Measurements from ENCODE around the gene CSRNP3. TPM values are rescaled to one million over a fixed set of nuclear protein-coding genes. Genes with fewer than 3 reads are reported as not detected.

The CSRNP3 gene
- polyA plus RNA-seq, 2 of the 4 experiments (the other 2 are of a cell fraction), result 0.05 to 0.25 TPM

DNA sequence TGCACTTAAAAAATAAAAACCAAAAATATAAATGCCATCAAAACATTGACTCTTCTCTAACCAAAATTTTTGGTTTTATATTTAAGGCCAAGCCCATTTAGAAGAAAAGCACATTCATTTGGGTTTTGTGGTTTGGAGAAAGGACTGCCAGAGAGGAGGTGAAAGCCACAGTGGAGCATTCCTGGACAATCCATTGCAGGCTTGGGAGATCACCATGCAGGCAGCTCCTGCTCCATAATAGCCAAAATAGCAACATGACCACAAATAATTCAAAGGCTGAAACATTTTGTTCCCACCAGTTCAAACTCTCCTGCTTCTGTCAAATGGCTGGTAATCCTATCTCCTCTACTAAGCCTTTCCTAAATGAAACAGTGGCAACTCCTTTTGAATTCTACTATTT, 251.0 kb downstream of the CSRNP3 start:
- H3K4me3 ChIP-seq, result no peak overlapping the region
- no peak overlapping the region for H3K27ac ChIP-seq
- CTCF ChIA-PET, result no interaction called here
- no peak for DNase-seq (ENCODE audit: low read depth in 1 of 2, low spot score in 1 of 2)
- FAIRE-seq, result no peak
- no peaks in the 10 kb centered on the region for H3K4me1 ChIP-seq
- no peak for ATAC-seq
- no peaks in the 10 kb centered on the region for H3K9me3 ChIP-seq
- TF ChIP-seq RCOR1 (IDR thresholded peaks at IDR 0.05; ENCODE audit: low read depth, low read length) (no peak), POLR2A (IDR thresholded peaks at IDR 0.05; ENCODE audit: low read length) (no peak), FOXS1 (CRISPR knock-in tag; IDR thresholded peaks at IDR 0.05) (no peak), TFCP2L1 (CRISPR knock-in tag; IDR thresholded peaks at IDR 0.05) (no peak), ELK1 (IDR thresholded peaks at IDR 0.05; ENCODE audit: low read depth, low read length) (no peak), TP53 (CRISPR knock-in tag; IDR thresholded peaks at IDR 0.05) (no peak), NPAS2 (CRISPR knock-in tag; IDR thresholded peaks at IDR 0.05; ENCODE audit: borderline replicate concordance) (no peak), JUN (IDR thresholded peaks at IDR 0.05) (no peak), MYC (IDR thresholded peaks at IDR 0.05; ENCODE audit: borderline replicate concordance, low read length) (no peak), EHF (CRISPR knock-in tag; IDR thresholded peaks at IDR 0.05) (no peak), CBX8 (IDR thresholded peaks at IDR 0.05) (no peak)
- POLR2A ChIA-PET, result no interaction called here
- no peak overlapping the region for H3K4me2 ChIP-seq

- CTCF ChIA-PET, result no interaction called here
- H3K4me1 ChIP-seq, result no peaks in the 10 kb centered on the region
- no peak overlapping the region for H3K4me2 ChIP-seq
- POLR2A ChIA-PET, result no interaction called here
- no peaks in the 10 kb centered on the region for H3K9me3 ChIP-seq
- no peak for FAIRE-seq
- no peak for TF ChIP-seq MAZ (IDR thresholded peaks at IDR 0.05; ENCODE audit: borderline replicate concordance, low read depth, low read length)
- TF ChIP-seq TFCP2L1 (CRISPR knock-in tag; IDR thresholded peaks at IDR 0.05), result no peak
- no peak for TF ChIP-seq RCOR1 (IDR thresholded peaks at IDR 0.05; ENCODE audit: low read depth, low read length)
- TF ChIP-seq HMGXB4 (CRISPR knock-in tag; IDR thresholded peaks at IDR 0.05; ENCODE audit: borderline replicate concordance), result no peak
- no peak for TF ChIP-seq SMC3 (IDR thresholded peaks at IDR 0.05)
- no peak for TF ChIP-seq HOXA7 (CRISPR knock-in tag; IDR thresholded peaks at IDR 0.05)
- no peak for TF ChIP-seq RARB (CRISPR knock-in tag; IDR thresholded peaks at IDR 0.05)
- TF ChIP-seq, protein P1, sequence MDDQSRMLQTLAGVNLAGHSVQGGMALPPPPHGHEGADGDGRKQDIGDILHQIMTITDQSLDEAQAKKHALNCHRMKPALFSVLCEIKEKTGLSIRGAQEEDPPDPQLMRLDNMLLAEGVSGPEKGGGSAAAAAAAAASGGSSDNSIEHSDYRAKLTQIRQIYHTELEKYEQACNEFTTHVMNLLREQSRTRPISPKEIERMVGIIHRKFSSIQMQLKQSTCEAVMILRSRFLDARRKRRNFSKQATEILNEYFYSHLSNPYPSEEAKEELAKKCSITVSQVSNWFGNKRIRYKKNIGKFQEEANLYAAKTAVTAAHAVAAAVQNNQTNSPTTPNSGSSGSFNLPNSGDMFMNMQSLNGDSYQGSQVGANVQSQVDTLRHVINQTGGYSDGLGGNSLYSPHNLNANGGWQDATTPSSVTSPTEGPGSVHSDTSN (IDR thresholded peaks at IDR 0.05), result no peak
- TF ChIP-seq NFE2L2 (conservative IDR thresholded peaks at IDR 0.05; ENCODE audit: low read length), result no peak
- no peak for TF ChIP-seq CTCF (IDR thresholded peaks at IDR 0.05)
- no peak for ATAC-seq
- no peak for DNase-seq (ENCODE audit: low read depth in 1 of 2, low spot score in 1 of 2)
- H3K27ac ChIP-seq, result no peak overlapping the region
- no peak overlapping the region for H3K4me3 ChIP-seq
Observed at GRCh38 chr2:165725421-165725820, 255.9 kb downstream of the CSRNP3 start.

Other genes with a start within 250 kb of the CSRNP3 start
- 0.05 TPM in 2 replicates for gene SCN2A, start 230.3 kb upstream of the CSRNP3 start, polyA plus RNA-seq (2011; rRNA removed)
- gene SCN2A, start 230.3 kb upstream of the CSRNP3 start, polyA plus RNA-seq (2017; fragmentation: RNase III; extraction: RNeasy Plus Mini Kit Qiagen cat#74134 plus additional on column Dnase treatment), result 0.01 to 0.05 TPM (median 0.03 TPM) in 3 replicates